PC-3 (cell line): Measurements from ENCODE around the gene KRTAP2-2. TPM values are rescaled to one million over a fixed set of nuclear protein-coding genes. Genes with fewer than 3 reads are reported as not detected.

Experiments
- ATAC-seq: fragments of 200-7000 bp; cut with Tn5 transposase; 2 replicates; pipeline ENCODE4 v1.9.1; 2020; ENCODE audit warnings: mild to moderate bottlenecking, moderate library complexity
- BruUV-seq: library from RNA; stranded (reverse); fragments of 400-500 nt; replicated peaks from 2 replicates; lab custom pipeline; 2021; lab: Mats Ljungman, UMichigan
- CTCF ChIA-PET: fragments of 300-600 bp; sonication (Branson Sonifier 250); formaldehyde crosslinking; loops from one replicate; lab custom pipeline; 2022; ENCODE audit warnings: antibody characterized with exemption; lab: Charles Lee
- POLR2A ChIA-PET: fragments of 300-600 bp; sonication (Branson Sonifier 250); formaldehyde crosslinking; loops from one replicate; lab custom pipeline; 2022; ENCODE audit warnings: antibody characterized with exemption; ENCODE audit not compliant: unreplicated experiment; lab: Charles Lee
- DNase-seq: peaks from one replicate; pipeline ENCODE4 v3.0.0-alpha.2; 2015
- H2AFZ ChIP-seq: fragments of 300-600 bp; sonication (generic); 2 replicates; pipeline ENCODE4 v1.6.0; 2016; ENCODE audit warnings: antibody characterized with exemption, low read length
- H3F3A ChIP-seq: fragments of 300-600 bp; sonication (generic); one replicate; pipeline ENCODE4 v1.6.0; 2017; ENCODE audit warnings: antibody characterized with exemption, low read length, control low read depth, mild to moderate bottlenecking; ENCODE audit not compliant: unreplicated experiment
- H3K27ac ChIP-seq: fragments of 300-600 bp; sonication (generic); 2 replicates; pipeline ENCODE4 v1.5.1; 2016; ENCODE audit warnings: mild to moderate bottlenecking, low read length
- H3K27me3 ChIP-seq: fragments of 300-600 bp; sonication (generic); 2 replicates; pipeline ENCODE4 v1.6.1; 2016; ENCODE audit warnings: low read length, mixed read lengths
- H3K36me3 ChIP-seq: fragments of 300-600 bp; sonication (generic); 2 replicates; pipeline ENCODE4 v1.6.1; 2016; ENCODE audit warnings: low read depth, mixed run types, low read length, mixed read lengths
- H3K4me1 ChIP-seq: fragments of 300-600 bp; sonication (generic); 2 replicates; pipeline ENCODE4 v1.5.1; 2016; ENCODE audit warnings: low read length; ENCODE audit not compliant: insufficient read depth
- H3K4me2 ChIP-seq: fragments of 300-600 bp; sonication (generic); 2 replicates; pipeline ENCODE4 v1.6.0; 2016; ENCODE audit warnings: low read length
- H3K4me3 ChIP-seq: fragments of 300-600 bp; sonication (generic); 2 replicates; pipeline ENCODE4 v1.5.1; 2016; ENCODE audit warnings: mild to moderate bottlenecking, low read length, mixed read lengths
- H3K79me2 ChIP-seq: fragments of 300-600 bp; sonication (generic); 2 replicates; pipeline ENCODE4 v1.6.1; 2017; ENCODE audit warnings: low read length, mixed read lengths
- H3K9ac ChIP-seq: fragments of 300-600 bp; sonication (generic); 2 replicates; pipeline ENCODE4 v1.6.0; 2016; ENCODE audit warnings: mild to moderate bottlenecking, low read length
- H3K9me2 ChIP-seq: fragments of 300-600 bp; sonication (generic); replicated peaks from 2 replicates; pipeline ENCODE4 v1.6.1; 2016; ENCODE audit warnings: mixed run types, low read length, mixed read lengths
- H3K9me3 ChIP-seq: fragments of 300-600 bp; sonication (generic); 2 replicates; pipeline ENCODE4 v1.6.1; 2016; ENCODE audit warnings: low read length, mixed read lengths
- H4K20me1 ChIP-seq: fragments of 300-600 bp; sonication (generic); 2 replicates; pipeline ENCODE4 v1.6.1; 2016; ENCODE audit warnings: low read length, mixed read lengths
- CTCF ChIP-seq: fragments of 300-600 bp; sonication (generic); conservative IDR thresholded peaks from 2 replicates; pipeline ENCODE4 v1.5.1; 2017; ENCODE audit warnings: antibody characterized with exemption, low read depth, mild to moderate bottlenecking, low read length
- EZH2 ChIP-seq: fragments of 300-600 bp; sonication (generic); IDR thresholded peaks from one replicate; pipeline ENCODE4 v1.6.1; 2017; ENCODE audit warnings: antibody characterized with exemption, mild to moderate bottlenecking, low read length; ENCODE audit not compliant: unreplicated experiment
- EZH2phosphoT487 ChIP-seq: fragments of 300-600 bp; sonication (generic); IDR thresholded peaks from 2 replicates; pipeline ENCODE4 v1.6.1; 2018; ENCODE audit warnings: mild to moderate bottlenecking, antibody characterized with exemption, low read length, borderline replicate concordance
- intact Hi-C: fragments of 100-400 bp; cut with micrococcal nuclease; formaldehyde crosslinking; loops from 2 replicates; pipeline ENCODE4 v1.9.0; 2023
- total RNA-seq: library from RNA; depleted of rRNA; stranded (reverse); fragments of >200 nt; gene quantifications from 2 replicates; pipeline ENCODE4 v1.2.3, GENCODE V29; 2014

KRTAP2-2 gene
- total RNA-seq, 1 experiment from 2014 or later = not detected

GRCh38 chr17:41013181-41013580, 41.8 kb downstream of the KRTAP2-2 start:
- Histone ChIP-seq H3K79me2 (no peaks in the 10 kb centered on the region), H3K9me3 (no peaks in the 10 kb centered on the region), H3K4me1 (peaks cover 46% of the 10 kb centered on the region), H4K20me1 (no peaks in the 10 kb centered on the region), H3K36me3 (no peaks in the 10 kb centered on the region), H3K27me3 (no peaks in the 10 kb centered on the region), H3K4me2 (peak overlapping the region; percentile 6), H2AFZ (no peak overlapping the region), H3K27ac (peak overlapping the region; percentile 79), H3K9me2 (no peaks in the 10 kb centered on the region), H3K9ac (no peak overlapping the region), H3K4me3 (no peak overlapping the region), H3F3A (peaks cover 5% of the 10 kb centered on the region)
- TF ChIP-seq EZH2 (no peak), CTCF (no peak), EZH2phosphoT487 (no peak)
- POLR2A ChIA-PET = no interaction called here
- peak; percentile 86 for ATAC-seq
- intact Hi-C loops = no loop called here
- no TSS peak for BruUV-seq
- peak; percentile 86 for DNase-seq
- CTCF ChIA-PET = interaction anchor here (1.3 kb wide), 1 partner anchor 309 kb away, joined by 4 read pairs; no protein-coding TSS in a partner anchor

- no peaks in the 10 kb centered on the region for H4K20me1 ChIP-seq
- H2AFZ ChIP-seq = no peak overlapping the region
- H3K9me2 ChIP-seq = no peaks in the 10 kb centered on the region
- no peak for ATAC-seq
- intact Hi-C loops = no loop called here
- DNase-seq = no peak
- H3K4me3 ChIP-seq = no peak overlapping the region
- no TSS peak for BruUV-seq
- peak overlapping the region; percentile 79 for H3K27ac ChIP-seq
- H3K4me2 ChIP-seq = peak overlapping the region; percentile 6
- ChIA-PET CTCF (interaction anchor here (1.3 kb wide), 1 partner anchor 310 kb away, joined by 4 read pairs; no protein-coding TSS in a partner anchor), POLR2A (no interaction called here)
- no peaks in the 10 kb centered on the region for H3K79me2 ChIP-seq
- no peaks in the 10 kb centered on the region for H3K9me3 ChIP-seq
- H3F3A ChIP-seq = peaks cover 5% of the 10 kb centered on the region
- TF ChIP-seq EZH2phosphoT487 (no peak), CTCF (no peak), EZH2 (no peak)
- peaks cover 46% of the 10 kb centered on the region for H3K4me1 ChIP-seq
- H3K27me3 ChIP-seq = no peaks in the 10 kb centered on the region
- no peaks in the 10 kb centered on the region for H3K36me3 ChIP-seq
- H3K9ac ChIP-seq = no peak overlapping the region
Observed at GRCh38 chr17:41012326-41013120, 42.5 kb downstream of the KRTAP2-2 start.

- ChIA-PET POLR2A (no interaction called here), CTCF (no interaction called here)
- H3K4me2 ChIP-seq = no peak overlapping the region
- no peak for ATAC-seq
- no peaks in the 10 kb centered on the region for H4K20me1 ChIP-seq
- H3K27ac ChIP-seq = no peak overlapping the region
- no peaks in the 10 kb centered on the region for H3K27me3 ChIP-seq
- intact Hi-C loops = no loop called here
- no peaks in the 10 kb centered on the region for H3K9me2 ChIP-seq
- H3K9me3 ChIP-seq = no peaks in the 10 kb centered on the region
- TF ChIP-seq EZH2 = no peak
- no peak for TF ChIP-seq CTCF
- TF ChIP-seq EZH2phosphoT487 = no peak
- H2AFZ ChIP-seq = no peak overlapping the region
- H3K36me3 ChIP-seq = no peaks in the 10 kb centered on the region
- no peak overlapping the region for H3K4me3 ChIP-seq
- H3F3A ChIP-seq = peaks cover 5% of the 10 kb centered on the region
- BruUV-seq = no TSS peak
- no peak for DNase-seq
- H3K4me1 ChIP-seq = peaks cover 46% of the 10 kb centered on the region
- no peaks in the 10 kb centered on the region for H3K79me2 ChIP-seq
- no peak overlapping the region for H3K9ac ChIP-seq
Observed at GRCh38 chr17:41010441-41010840, 44.6 kb downstream of the KRTAP2-2 start.
